Transverse colon (tissue), 4 donors: ENCODE measurements around the gene PTPN6.

Source experiments
- CTCF ChIP-seq, 5 experiments: fragments of 200-600 bp in 3 of 5; fragments of 450-650 bp in 2 of 5; sonication (generic) in 3 of 5; IDR thresholded peaks; 1 replicate in 2 of 5; 2 replicates in 3 of 5; pipeline ENCODE4 v1.5.1; 2016 to 2017; ENCODE audit warnings: antibody characterized with exemption in 5 of 5, inconsistent platforms in 3 of 5, mild to moderate bottlenecking in 2 of 5, moderate library complexity in 1 of 5
- EP300 ChIP-seq: sonication (generic); formaldehyde crosslinking; IDR thresholded peaks from one replicate; pipeline ENCODE4 v1.6.1; 2017; ENCODE audit warnings: antibody characterized with exemption, low read depth
- POLR2A ChIP-seq: fragments of 450-650 bp; IDR thresholded peaks from one replicate; pipeline ENCODE4 v1.6.1; 2016; ENCODE audit warnings: antibody characterized with exemption, mild to moderate bottlenecking, moderate library complexity
- POLR2AphosphoS5 ChIP-seq, 3 donors: sonication (generic); formaldehyde crosslinking; IDR thresholded peaks; one replicate each; pipeline ENCODE4 v1.6.1; 2016; ENCODE audit warnings: antibody characterized with exemption in 3 of 3

DNA sequence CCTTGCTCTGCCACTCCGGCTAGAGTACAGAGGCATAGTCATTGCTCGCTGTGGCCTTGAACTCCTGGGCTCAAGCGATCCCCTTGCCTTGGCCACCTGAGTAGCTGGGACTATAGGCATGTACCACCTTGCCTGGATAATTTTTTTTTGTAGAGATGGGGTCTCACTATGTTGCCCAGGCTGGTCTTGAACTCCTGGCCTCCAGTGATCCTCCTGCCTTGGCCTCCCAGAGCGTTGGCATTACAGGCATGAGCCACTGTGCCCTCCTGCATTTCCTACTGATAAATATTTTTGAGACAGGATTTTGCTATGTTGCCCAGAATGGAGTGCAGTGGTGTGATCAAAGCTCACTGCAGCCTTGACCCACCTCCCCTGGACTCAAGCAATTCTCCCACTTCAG is 28.9 kb downstream of the PTPN6 start:
- TF ChIP-seq CTCF (IDR thresholded peaks at IDR 0.05), result no peak
- TF ChIP-seq EP300, result no peak
- TF ChIP-seq POLR2A, result no peak
- no peak for TF ChIP-seq POLR2AphosphoS5 (IDR thresholded peaks at IDR 0.05)
